ENCODE measurements around the gene C17orf58. TPM values are rescaled to one million over a fixed set of nuclear protein-coding genes. Genes with fewer than 3 reads are reported as not detected.
"Not testable (repeated sequence)": the region's sequence is repeated elsewhere in the genome, so short reads cannot be mapped to it uniquely, and the experiment has no call there.

C17orf58 gene
- polyA plus RNA-seq, 3 donors = 2.9 to 6.7 (median 4.0) TPM

- intact Hi-C loops (cut with micrococcal nuclease) = no loop called here
Measured at GRCh38 chr17:67982034-67982640, 14.1 kb downstream of the C17orf58 start.

GRCh38 chr17:67980883-67981282 lies 15.4 kb downstream of the C17orf58 start:
- H2AFZ ChIP-seq (ENCODE audit: insufficient read depth, low read depth, low read length, poor library complexity, severe bottlenecking); H3K79me2 ChIP-seq (ENCODE audit: insufficient read depth, low read length); H3K27ac ChIP-seq (ENCODE audit: low read depth in 1 of 2, low read length in 2 of 2); H3K9ac ChIP-seq (ENCODE audit: insufficient read depth, low read length, poor library complexity, severe bottlenecking); H3K4me1 Mint-ChIP-seq; H4K20me1 ChIP-seq (ENCODE audit: insufficient read depth, low read length); H3K4me3 Mint-ChIP-seq; H3K9me3 Mint-ChIP-seq; H3K4me2 ChIP-seq (replicated peaks; ENCODE audit: extremely low read depth, low read length, poor library complexity, severe bottlenecking); H3K27ac Mint-ChIP-seq; DNase-seq; intact Hi-C loops (cut with micrococcal nuclease); H3K27me3 Mint-ChIP-seq (ENCODE audit: low read depth in 3 of 3); H3K27me3 ChIP-seq (ENCODE audit: control insufficient read depth in 2 of 2, insufficient read depth in 2 of 2, low read length in 2 of 2); H3K9me3 ChIP-seq (replicated peaks in 1 of 2; ENCODE audit: control insufficient read depth in 1 of 2, insufficient read depth in 1 of 2, low read length in 2 of 2); H3K4me1 ChIP-seq (ENCODE audit: control insufficient read depth in 1 of 2, insufficient read depth in 2 of 2, low read length in 2 of 2); H3K4me3 ChIP-seq (replicated peaks in 1 of 3; ENCODE audit: low read depth in 2 of 3, low read length in 3 of 3): not testable (repeated sequence)
- peaks cover 31 to 68% of the 10 kb centered on the region in 2 donors for H3K36me3 ChIP-seq (replicated peaks in 1 of 2; ENCODE audit: control insufficient read depth in 1 of 2, insufficient read depth in 2 of 2, low read length in 2 of 2)
- H3K36me3 Mint-ChIP-seq = peaks cover 42 to 58% of the 10 kb centered on the region in 2 donors
- no CpG with 5 or more reads among the region's 3 CpGs for WGBS (ENCODE audit: insufficient coverage)

More at GRCh38 chr17:67982034-67982640, 14.1 kb downstream of the C17orf58 start:
- Mint-ChIP-seq H3K4me3 (no peak overlapping the region), H3K4me1 (no peaks in the 10 kb centered on the region), H3K27me3 (ENCODE audit: low read depth in 3 of 3) (no peaks in the 10 kb centered on the region), H3K36me3 (peaks cover 32 to 45% of the 10 kb centered on the region in 2 donors), H3K9me3 (no peaks in the 10 kb centered on the region), H3K27ac (peak overlapping the region in 1 of 7 donors; percentile 50)
- no peak for DNase-seq
- peaks cover 27 to 56% of the 10 kb centered on the region in 2 donors for H3K36me3 ChIP-seq (replicated peaks in 1 of 2; ENCODE audit: control insufficient read depth in 1 of 2, insufficient read depth in 2 of 2, low read length in 2 of 2)
- H3K9me3 ChIP-seq (replicated peaks in 1 of 2; ENCODE audit: control insufficient read depth in 1 of 2, insufficient read depth in 1 of 2, low read length in 2 of 2) = no peaks in the 10 kb centered on the region
- H2AFZ ChIP-seq (ENCODE audit: insufficient read depth, low read depth, low read length, poor library complexity, severe bottlenecking) = no peak overlapping the region
- no peaks in the 10 kb centered on the region for H3K79me2 ChIP-seq (ENCODE audit: insufficient read depth, low read length)
- H3K4me3 ChIP-seq (replicated peaks in 1 of 3; ENCODE audit: low read depth in 2 of 3, low read length in 3 of 3) = no peak overlapping the region
- TF ChIP-seq CTCF (IDR thresholded peaks at IDR 0.05) = no peak
- WGBS (ENCODE audit: insufficient coverage) = 100% methylated on average over 1 of the region's 9 CpGs
- H3K27ac ChIP-seq (ENCODE audit: low read depth in 1 of 2, low read length in 2 of 2) = no peak overlapping the region
- H3K27me3 ChIP-seq (ENCODE audit: control insufficient read depth in 2 of 2, insufficient read depth in 2 of 2, low read length in 2 of 2) = no peaks in the 10 kb centered on the region
- no peaks in the 10 kb centered on the region for H4K20me1 ChIP-seq (ENCODE audit: insufficient read depth, low read length)
- no peak overlapping the region for H3K4me2 ChIP-seq (replicated peaks; ENCODE audit: extremely low read depth, low read length, poor library complexity, severe bottlenecking)
- no peak overlapping the region for H3K9ac ChIP-seq (ENCODE audit: insufficient read depth, low read length, poor library complexity, severe bottlenecking)
- H3K4me1 ChIP-seq (ENCODE audit: control insufficient read depth in 1 of 2, insufficient read depth in 2 of 2, low read length in 2 of 2) = no peaks in the 10 kb centered on the region

Measured in CD14-positive monocyte (primary cell).